ENCODE data around the gene MPO. TPM values are rescaled to one million over a fixed set of nuclear protein-coding genes. Genes with fewer than 3 reads are reported as not detected.

The MPO gene
- total and polyA plus RNA-seq, 3 experiments from 2014 or later = not detected

DNA sequence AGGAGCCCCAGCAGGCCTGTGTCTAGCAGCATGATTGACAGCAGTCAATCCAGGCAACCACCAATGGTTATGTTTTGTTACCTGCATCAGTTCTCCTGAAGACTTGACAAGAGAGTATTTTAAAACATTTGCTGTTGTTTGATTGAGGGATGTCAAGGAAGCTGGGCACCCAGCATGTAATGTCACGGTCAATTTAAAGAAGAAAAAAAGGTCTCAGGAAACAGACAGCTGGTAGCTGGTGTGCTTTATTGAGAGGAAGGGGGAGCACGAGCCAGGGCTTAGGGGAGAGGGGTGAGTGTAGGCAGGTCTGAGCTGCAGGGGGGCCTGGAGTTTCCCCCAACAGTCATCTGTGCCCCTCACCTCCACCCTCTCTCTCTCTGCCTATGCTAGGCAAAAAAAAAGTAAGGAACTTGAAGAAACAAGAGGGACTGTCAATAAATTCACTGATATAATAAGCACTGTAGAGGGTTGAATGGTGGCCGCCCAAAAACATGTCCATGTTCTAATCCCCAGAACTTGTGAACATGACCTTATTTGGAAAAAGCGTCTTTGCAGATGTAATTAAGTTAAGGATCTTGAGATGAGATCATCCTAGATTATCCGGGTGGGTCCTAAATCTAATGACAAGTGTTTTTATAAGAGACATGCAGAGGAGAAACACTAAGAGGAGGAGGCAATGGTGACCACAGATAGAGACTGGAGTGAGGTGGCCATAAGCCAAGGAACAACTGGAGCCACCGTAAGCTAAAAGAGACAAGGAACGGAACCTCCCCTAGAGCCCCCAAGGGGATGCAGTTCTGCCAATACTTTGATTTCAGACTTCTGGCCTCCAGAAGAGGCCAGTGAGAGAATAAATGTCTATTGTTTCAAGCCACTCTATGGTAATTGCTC, 33.3 kb upstream of the MPO start:
- peak overlapping the region in 6 of 8 donors; percentile 38 to 83 (median 56) for H3K27ac Mint-ChIP-seq
- Histone ChIP-seq H3K4me3 (ENCODE audit: low read length) (no peak overlapping the region), H3K27ac (ENCODE audit: low read depth, low read length) (no peak overlapping the region), H3K4me1 (ENCODE audit: insufficient read depth, low read length) (peaks cover 13% of the 10 kb centered on the region), H3K36me3 (ENCODE audit: insufficient read depth, low read length) (no peaks in the 10 kb centered on the region), H3K9me3 (ENCODE audit: low read length) (no peaks in the 10 kb centered on the region), H3K27me3 (ENCODE audit: insufficient read depth, low read length, poor library complexity, severe bottlenecking) (no peaks in the 10 kb centered on the region)
- no peak overlapping the region for H3K4me3 Mint-ChIP-seq
- peaks cover 9 to 16% (median 11%) of the 10 kb centered on the region in 3 donors for H3K4me1 Mint-ChIP-seq
- DNase-seq = no peak
- H3K9me3 Mint-ChIP-seq = no peaks in the 10 kb centered on the region
- POLR2A ChIA-PET = interaction anchor here (0.7 kb wide), 1 partner anchor 38 kb away, joined by 3 read pairs; the partner anchor contains the start of gene SUPT4H1
- H3K36me3 Mint-ChIP-seq = peaks cover 0 to 38% (median 4%) of the 10 kb centered on the region in 3 donors
- CTCF ChIA-PET = interaction anchor here (1.1 to 15.4 kb wide), 5 partner anchors 9 to 102 kb away, joined by 3 to 504 read pairs (median 6); partner anchors contain the start of genes RNF43 and TSPOAP1
- no peaks in the 10 kb centered on the region for H3K27me3 Mint-ChIP-seq

DNA sequence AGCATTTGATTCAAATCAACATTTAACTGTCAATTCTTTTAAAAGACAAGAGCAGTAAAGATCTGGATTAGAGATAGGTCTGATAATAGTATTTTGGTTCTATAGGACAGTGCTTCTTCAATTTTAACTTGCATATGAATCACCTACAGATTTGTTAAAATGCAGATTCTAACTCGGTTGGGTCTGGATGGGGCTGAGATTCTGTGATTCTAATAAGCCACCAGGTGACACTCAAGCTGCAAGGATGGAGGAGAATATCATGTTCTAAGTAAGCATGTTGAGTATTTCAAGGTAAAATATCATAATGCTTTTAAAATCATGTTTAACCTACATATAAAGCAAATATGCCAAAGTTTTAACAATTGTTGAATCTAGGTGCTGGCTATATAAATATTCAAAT, 32.1 kb upstream of the MPO start:
- ChIA-PET CTCF (interaction anchor here (1.4 kb wide), 2 partner anchors 32 to 37 kb away, joined by 3 to 7 read pairs; no protein-coding TSS in a partner anchor), POLR2A (no interaction called here)
- no peak for DNase-seq
- Mint-ChIP-seq H3K27ac (peak overlapping the region in 3 of 8 donors; percentile 18 to 33 (median 31)), H3K4me3 (no peak overlapping the region), H3K4me1 (peaks cover 7 to 8% (median 7%) of the 10 kb centered on the region in 3 donors), H3K9me3 (no peaks in the 10 kb centered on the region), H3K36me3 (peaks cover 0 to 43% (median 4%) of the 10 kb centered on the region in 3 donors), H3K27me3 (no peaks in the 10 kb centered on the region)
- H3K27me3 ChIP-seq (ENCODE audit: insufficient read depth, low read length, poor library complexity, severe bottlenecking) = no peaks in the 10 kb centered on the region
- no peak overlapping the region for H3K4me3 ChIP-seq (ENCODE audit: low read length)
- H3K27ac ChIP-seq (ENCODE audit: low read depth, low read length) = no peak overlapping the region
- no peaks in the 10 kb centered on the region for H3K36me3 ChIP-seq (ENCODE audit: insufficient read depth, low read length)
- peaks cover 8% of the 10 kb centered on the region for H3K4me1 ChIP-seq (ENCODE audit: insufficient read depth, low read length)
- H3K9me3 ChIP-seq (ENCODE audit: low read length) = no peaks in the 10 kb centered on the region

DNA sequence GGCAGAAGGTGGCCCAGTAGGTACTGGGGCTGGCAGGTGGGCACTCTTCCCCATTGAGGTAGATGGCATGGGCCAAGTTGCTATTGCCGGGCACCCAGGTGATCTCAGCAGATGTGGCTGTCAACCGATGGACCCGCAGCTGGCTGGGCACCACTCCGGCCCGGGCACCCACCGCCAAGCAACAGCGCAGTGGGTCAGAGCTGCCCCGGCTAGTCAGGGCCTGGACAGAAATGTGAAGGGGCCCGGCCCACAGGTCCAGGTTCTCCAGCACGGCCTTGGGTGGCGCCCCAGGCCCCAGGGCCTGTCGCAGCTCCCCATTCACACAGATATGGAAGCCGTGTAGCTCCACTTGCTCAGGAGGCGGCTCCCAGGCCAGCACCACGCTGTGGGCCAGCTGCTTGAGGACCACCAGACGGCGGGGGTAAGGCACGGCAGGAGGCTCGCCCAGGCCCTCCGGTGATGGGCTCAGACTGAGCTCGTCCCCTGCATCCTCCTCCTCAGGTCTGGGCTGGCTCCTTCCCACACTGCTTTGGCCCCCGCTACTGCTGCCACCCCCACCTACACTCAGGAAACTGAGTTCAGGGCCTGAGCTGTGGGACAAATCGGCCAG, 31.4 kb upstream of the MPO start:
- Mint-ChIP-seq H3K27me3 (no peaks in the 10 kb centered on the region), H3K36me3 (peaks cover 2 to 46% (median 6%) of the 10 kb centered on the region in 3 donors), H3K27ac (peak overlapping the region in 1 of 8 donors; percentile 1), H3K9me3 (no peaks in the 10 kb centered on the region), H3K4me3 (peak overlapping the region in 1 of 7 donors; percentile 62), H3K4me1 (peaks cover 0 to under 1% (median under 1%) of the 10 kb centered on the region in 3 donors)
- Histone ChIP-seq H3K36me3 (ENCODE audit: insufficient read depth, low read length) (peaks cover 4% of the 10 kb centered on the region), H3K4me3 (ENCODE audit: low read length) (no peak overlapping the region), H3K27ac (ENCODE audit: low read depth, low read length) (no peak overlapping the region), H3K4me1 (ENCODE audit: insufficient read depth, low read length) (peaks cover 1% of the 10 kb centered on the region), H3K27me3 (ENCODE audit: insufficient read depth, low read length, poor library complexity, severe bottlenecking) (no peaks in the 10 kb centered on the region), H3K9me3 (ENCODE audit: low read length) (no peaks in the 10 kb centered on the region)
- POLR2A ChIA-PET = interaction anchor here (0.6 kb wide), 1 partner anchor 14 kb away, joined by 3 read pairs; no protein-coding TSS in a partner anchor
- CTCF ChIA-PET = interaction anchor here (0.7 to 1.7 kb wide), 3 partner anchors 14 to 33 kb away, joined by 3 to 7 read pairs (median 3); no protein-coding TSS in a partner anchor
- no peak for DNase-seq

DNA sequence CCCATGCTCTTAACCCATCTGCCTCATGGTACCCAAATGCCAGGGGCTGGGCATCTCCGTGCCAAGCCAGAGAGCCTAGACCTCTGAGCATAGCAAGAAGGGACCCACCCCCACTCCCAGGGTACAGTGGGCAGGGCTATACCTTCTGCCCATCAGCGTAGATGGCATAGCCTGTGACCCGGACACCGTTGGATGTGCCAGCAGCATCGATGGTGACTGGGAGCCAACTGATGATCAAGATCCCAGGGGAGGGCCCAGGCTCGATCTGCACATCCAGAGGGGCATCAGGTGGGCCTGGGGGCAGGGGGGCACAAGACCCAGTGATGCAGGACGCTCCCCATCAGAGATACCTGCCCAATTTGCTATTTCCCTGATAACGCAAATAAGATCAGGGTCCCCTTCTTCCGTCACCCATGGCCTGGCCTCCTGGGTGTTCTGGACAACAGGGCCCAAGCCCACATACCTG, 30.7 kb upstream of the MPO start:
- H3K9me3 Mint-ChIP-seq = no peaks in the 10 kb centered on the region
- peaks cover 0 to 3% (median 0%) of the 10 kb centered on the region in 3 donors for H3K4me1 Mint-ChIP-seq
- DNase-seq = no peak
- ChIA-PET POLR2A (interaction anchor here (0.6 kb wide), 1 partner anchor 14 kb away, joined by 3 read pairs; no protein-coding TSS in a partner anchor), CTCF (interaction anchor here (1.2 to 1.7 kb wide), 2 partner anchors 16 to 106 kb away, joined by 3 read pairs; partner anchors contain the start of gene RNF43)
- Histone ChIP-seq H3K36me3 (ENCODE audit: insufficient read depth, low read length) (peaks cover 7% of the 10 kb centered on the region), H3K27me3 (ENCODE audit: insufficient read depth, low read length, poor library complexity, severe bottlenecking) (no peaks in the 10 kb centered on the region), H3K4me3 (ENCODE audit: low read length) (no peak overlapping the region), H3K9me3 (ENCODE audit: low read length) (no peaks in the 10 kb centered on the region), H3K27ac (ENCODE audit: low read depth, low read length) (no peak overlapping the region), H3K4me1 (ENCODE audit: insufficient read depth, low read length) (no peaks in the 10 kb centered on the region)
- peak overlapping the region in 2 of 8 donors; percentile 36 to 38 for H3K27ac Mint-ChIP-seq
- H3K36me3 Mint-ChIP-seq = peaks cover 5 to 49% (median 9%) of the 10 kb centered on the region in 3 donors
- H3K4me3 Mint-ChIP-seq = no peak overlapping the region
- H3K27me3 Mint-ChIP-seq = no peaks in the 10 kb centered on the region

DNA sequence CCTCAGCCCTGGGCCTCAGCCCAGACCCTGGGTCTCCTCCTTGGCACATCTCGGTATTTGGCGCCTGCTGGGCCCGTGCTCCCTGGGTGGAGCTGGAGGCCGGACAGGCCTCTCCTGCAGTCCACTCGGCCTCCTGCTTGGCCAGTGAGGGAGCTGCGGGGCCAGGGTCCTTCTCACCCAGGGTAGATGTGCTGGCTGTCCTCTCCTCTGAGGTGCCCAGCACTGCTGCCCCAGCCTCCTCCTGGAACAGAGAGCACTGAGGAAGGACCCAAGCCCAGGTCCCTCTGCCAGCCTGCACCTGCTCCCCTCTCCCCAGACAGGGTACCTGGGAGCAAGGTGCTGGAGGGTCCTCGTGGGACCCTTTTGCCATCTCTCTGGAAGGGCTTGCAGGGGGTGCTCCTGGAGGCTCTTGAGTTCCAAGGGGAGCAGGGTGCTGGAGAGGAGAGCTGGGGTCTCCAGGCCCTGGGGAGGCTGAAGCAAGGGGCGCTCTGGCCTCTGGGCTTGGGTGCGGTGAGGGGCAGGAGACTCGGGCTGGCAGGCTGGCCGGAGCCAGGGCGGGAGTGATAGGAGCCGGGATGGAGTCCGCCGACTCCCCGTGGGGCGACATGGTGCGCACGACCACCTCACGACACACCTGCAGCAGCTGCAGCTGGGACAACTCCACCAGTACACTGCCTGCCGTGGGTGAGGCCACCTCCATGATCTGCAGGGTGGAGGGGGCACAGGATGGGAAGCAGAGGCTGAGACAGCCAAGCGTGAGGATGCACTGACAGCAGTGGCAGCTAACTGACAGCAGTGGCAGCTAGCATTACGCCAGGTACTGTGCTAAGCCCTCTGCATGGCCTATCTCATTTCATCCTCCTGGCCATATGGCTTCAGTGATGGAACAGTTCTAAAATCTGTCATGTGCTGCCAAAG, 30.0 kb upstream of the MPO start:
- POLR2A ChIA-PET = no interaction called here
- H3K36me3 ChIP-seq (ENCODE audit: insufficient read depth, low read length) = peaks cover 7% of the 10 kb centered on the region

DNA sequence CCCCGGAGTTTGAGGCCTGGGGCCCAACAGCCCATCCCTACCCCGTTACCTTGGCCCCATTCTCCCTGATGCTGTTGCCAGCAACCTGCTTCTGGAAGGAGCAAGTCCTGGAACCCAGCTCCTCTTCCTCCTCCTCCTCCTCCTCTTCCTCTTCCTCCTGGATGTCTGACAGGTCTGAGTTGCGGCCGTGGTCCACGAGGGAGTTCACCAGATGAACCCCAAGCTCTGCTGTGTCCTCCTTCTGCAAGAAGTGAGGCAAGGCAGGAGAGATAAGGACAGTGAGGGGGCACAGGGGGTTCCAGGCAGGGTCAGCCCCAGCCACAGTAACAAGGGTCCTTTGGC, 29.2 kb upstream of the MPO start:
- DNase-seq = no peak

More for the DNA sequence above, 30.0 kb upstream of the MPO start:
- Mint-ChIP-seq H3K27me3 (no peaks in the 10 kb centered on the region), H3K27ac (peak overlapping the region in 1 of 8 donors; percentile 63), H3K9me3 (no peaks in the 10 kb centered on the region), H3K36me3 (peaks cover 5 to 47% (median 9%) of the 10 kb centered on the region in 3 donors), H3K4me1 (peaks cover 0 to 3% (median 0%) of the 10 kb centered on the region in 3 donors), H3K4me3 (no peak overlapping the region)
- no peaks in the 10 kb centered on the region for H3K4me1 ChIP-seq (ENCODE audit: insufficient read depth, low read length)
- no peaks in the 10 kb centered on the region for H3K9me3 ChIP-seq (ENCODE audit: low read length)
- peak in 1 of 5 donors; percentile 39 for DNase-seq
- no peak overlapping the region for H3K4me3 ChIP-seq (ENCODE audit: low read length)
- no peak overlapping the region for H3K27ac ChIP-seq (ENCODE audit: low read depth, low read length)
- H3K27me3 ChIP-seq (ENCODE audit: insufficient read depth, low read length, poor library complexity, severe bottlenecking) = no peaks in the 10 kb centered on the region
- CTCF ChIA-PET = interaction anchor here (1.1 to 1.7 kb wide), 3 partner anchors 17 to 107 kb away, joined by 3 read pairs; partner anchors contain the start of gene RNF43

More for the DNA sequence above, 29.2 kb upstream of the MPO start:
- POLR2A ChIA-PET = no interaction called here
- H3K9me3 ChIP-seq (ENCODE audit: low read length) = no peaks in the 10 kb centered on the region
- H3K27me3 ChIP-seq (ENCODE audit: insufficient read depth, low read length, poor library complexity, severe bottlenecking) = no peaks in the 10 kb centered on the region
- H3K27ac Mint-ChIP-seq = peak overlapping the region in 2 of 8 donors; percentile 58 to 60
- no peaks in the 10 kb centered on the region for H3K4me1 ChIP-seq (ENCODE audit: insufficient read depth, low read length)
- no peak overlapping the region for H3K4me3 ChIP-seq (ENCODE audit: low read length)
- CTCF ChIA-PET = interaction anchor here (0.8 to 1.1 kb wide), 2 partner anchors 35 to 108 kb away, joined by 3 to 4 read pairs; partner anchors contain the start of gene RNF43
- H3K4me1 Mint-ChIP-seq = peaks cover 0 to 3% (median 0%) of the 10 kb centered on the region in 3 donors
- H3K27me3 Mint-ChIP-seq = no peaks in the 10 kb centered on the region
- H3K36me3 ChIP-seq (ENCODE audit: insufficient read depth, low read length) = peaks cover 7% of the 10 kb centered on the region
- no peaks in the 10 kb centered on the region for H3K9me3 Mint-ChIP-seq
- H3K36me3 Mint-ChIP-seq = peaks cover 5 to 41% (median 9%) of the 10 kb centered on the region in 3 donors
- no peak overlapping the region for H3K4me3 Mint-ChIP-seq
- H3K27ac ChIP-seq (ENCODE audit: low read depth, low read length) = no peak overlapping the region

Measured in CD8-positive, alpha-beta memory T cell (primary cell).